Astrocyte (in vitro differentiated cells and primary cell): ENCODE data around the gene ZNF800.

ENCODE experiments used
- CTCF ChIP-seq: IDR thresholded peaks from 2 replicates; pipeline ENCODE4 v1.5.1; 2011; ENCODE audit warnings: low read depth, mild to moderate bottlenecking, inconsistent platforms, low read length, moderate library complexity; ENCODE audit not compliant: insufficient read depth
- EZH2 ChIP-seq: IDR thresholded peaks from 2 replicates; pipeline ENCODE4 v1.6.1; 2012; ENCODE audit warnings: mild to moderate bottlenecking, low read length, inconsistent platforms; ENCODE audit not compliant: insufficient read depth

- TF ChIP-seq EZH2 (no peak), CTCF (no peak)
Measured at GRCh38 chr7:127361736-127362135, 30.8 kb downstream of the ZNF800 start.
